ENCODE results near the gene NANS. TPM values are rescaled to one million over a fixed set of nuclear protein-coding genes. Genes with fewer than 3 reads are reported as not detected.

Gene NANS
- total RNA-seq, 1 donor from 2014 or later = 117 TPM

DNA sequence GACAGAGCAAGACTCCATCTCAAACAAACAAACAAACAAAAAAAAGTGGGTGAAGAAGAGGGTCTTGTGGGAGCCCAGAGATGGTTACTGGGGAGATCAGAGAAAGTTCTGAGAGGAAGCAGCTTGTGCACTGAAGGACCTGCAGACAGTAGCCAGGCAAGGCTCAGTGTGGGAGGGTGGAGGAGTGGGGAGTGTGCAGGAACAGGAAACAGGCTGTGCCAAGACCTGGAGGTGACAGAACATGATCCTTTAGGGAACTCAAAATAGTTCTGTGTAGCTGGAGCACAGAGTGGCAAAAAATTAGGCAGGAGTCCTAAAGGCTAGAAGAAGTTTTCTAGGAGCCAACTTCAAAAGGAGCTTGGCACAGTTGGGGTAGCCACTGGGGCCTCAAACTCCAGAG lies 19.2 kb upstream of the NANS start:
- H3K4me3 ChIP-seq (ENCODE audit: low read depth, low read length) = no peak overlapping the region
- TF ChIP-seq CTCF (conservative IDR thresholded peaks at IDR 0.05; ENCODE audit: low read depth, low read length) = no peak
- no peak for DNase-seq (ENCODE audit: low read depth)

- no peak for TF ChIP-seq CTCF (conservative IDR thresholded peaks at IDR 0.05; ENCODE audit: low read depth, low read length)
- no peak overlapping the region for H3K4me3 ChIP-seq (ENCODE audit: low read depth, low read length)
Measured at GRCh38 chr9:98038958-98039357, 17.6 kb upstream of the NANS start.

GRCh38 chr9:98039607-98040017 lies 16.9 kb upstream of the NANS start:
- no peak overlapping the region for H3K4me3 ChIP-seq (ENCODE audit: low read depth, low read length)
- no peak for DNase-seq (ENCODE audit: low read depth)
- TF ChIP-seq CTCF (conservative IDR thresholded peaks at IDR 0.05; ENCODE audit: low read depth, low read length) = no peak

More at GRCh38 chr9:98038958-98039357, 17.6 kb upstream of the NANS start:
- DNase-seq (ENCODE audit: low read depth) = no peak

- no peak for DNase-seq (ENCODE audit: low read depth)
- no peak for TF ChIP-seq CTCF (conservative IDR thresholded peaks at IDR 0.05; ENCODE audit: low read depth, low read length)
- no peak overlapping the region for H3K4me3 ChIP-seq (ENCODE audit: low read depth, low read length)
Measured at GRCh38 chr9:98040212-98040611, 16.3 kb upstream of the NANS start.

DNA sequence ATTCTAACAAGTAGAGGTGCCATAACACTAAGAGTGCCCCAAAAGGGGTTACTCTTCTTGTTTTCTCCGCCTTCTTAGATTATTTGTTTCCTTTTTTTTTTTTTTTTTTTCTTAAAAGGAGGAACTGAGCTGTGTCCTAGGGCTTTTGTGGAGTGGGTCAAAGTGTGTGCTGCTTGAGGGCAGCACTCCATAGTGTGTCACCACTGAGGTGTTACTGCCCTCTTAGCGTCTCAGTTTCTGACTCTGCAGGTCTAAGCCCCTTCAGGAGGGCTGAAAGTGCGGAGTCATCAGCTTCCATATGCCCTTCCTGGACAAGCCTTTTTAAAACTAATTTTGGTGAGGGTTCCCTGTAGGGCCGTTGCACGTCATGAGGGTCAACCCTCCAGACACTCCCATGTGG lies 12.6 kb upstream of the NANS start:
- TF ChIP-seq CTCF (conservative IDR thresholded peaks at IDR 0.05; ENCODE audit: low read depth, low read length) = no peak
- no peak for DNase-seq (ENCODE audit: low read depth)
- no peak overlapping the region for H3K4me3 ChIP-seq (ENCODE audit: low read depth, low read length)

DNA sequence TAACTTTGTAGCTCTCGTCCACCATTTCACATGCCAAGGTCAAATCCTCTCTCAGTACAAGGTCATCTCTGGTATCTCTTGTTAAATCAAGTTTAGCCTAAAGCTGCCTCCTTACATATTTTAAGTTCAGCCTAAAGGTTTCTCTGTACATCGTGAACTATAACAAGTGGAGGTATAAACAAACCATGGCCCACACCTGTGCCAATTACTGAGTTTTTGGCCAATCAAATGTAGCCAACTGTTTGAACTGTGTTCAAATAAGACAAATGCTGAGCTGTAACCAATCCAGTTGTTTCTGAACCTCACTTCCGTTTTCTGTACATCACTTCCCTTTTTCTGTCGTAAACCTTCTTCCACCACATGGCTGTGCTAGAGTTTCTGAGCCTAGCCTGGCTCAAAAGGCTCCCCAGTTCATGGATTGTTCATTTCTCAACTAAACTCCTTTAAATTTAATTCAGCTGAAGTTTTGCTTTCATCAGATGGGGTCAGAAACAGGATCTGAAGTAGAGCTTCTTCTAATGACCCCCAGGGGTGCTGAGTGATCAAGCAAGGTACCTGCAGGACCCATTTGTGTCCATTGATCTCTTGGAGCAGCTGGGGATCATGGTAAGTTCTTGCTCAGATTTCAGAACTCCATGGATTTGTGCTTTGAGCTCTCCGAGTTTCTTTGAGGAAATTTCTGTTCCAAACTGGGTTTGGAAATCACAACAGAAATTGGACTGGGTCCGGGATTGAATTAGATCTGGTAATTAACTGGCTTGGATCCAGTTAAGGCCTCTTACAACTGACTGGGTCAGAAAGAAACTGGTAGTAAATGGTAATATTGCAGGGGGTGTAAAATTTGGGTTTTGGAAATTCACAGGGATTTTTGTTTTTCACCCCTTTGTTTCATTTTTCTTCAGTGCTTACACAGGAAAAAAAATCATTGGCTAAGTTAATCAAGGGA lies 11.0 kb upstream of the NANS start:
- no peak for TF ChIP-seq CTCF (conservative IDR thresholded peaks at IDR 0.05; ENCODE audit: low read depth, low read length)

DNA sequence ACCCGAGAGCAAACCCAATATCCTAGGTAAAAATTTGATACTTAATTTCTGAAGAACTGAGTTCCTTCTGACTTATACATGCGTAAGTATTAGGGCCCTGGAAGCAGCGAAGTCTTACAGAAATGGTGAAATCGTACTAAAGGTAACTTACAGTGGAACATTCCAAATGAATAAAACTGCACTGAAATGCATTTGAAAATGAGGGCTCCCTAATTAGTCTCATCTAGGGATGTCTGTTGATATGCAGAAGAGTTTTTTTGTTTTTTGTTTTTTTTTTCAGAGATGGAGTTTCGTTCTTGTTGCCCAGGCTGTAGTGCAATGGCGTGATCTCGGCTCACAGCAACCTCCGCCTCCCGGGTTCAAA lies 10.4 kb upstream of the NANS start:
- DNase-seq (ENCODE audit: low read depth) = no peak
- no peak for TF ChIP-seq CTCF (conservative IDR thresholded peaks at IDR 0.05; ENCODE audit: low read depth, low read length)
- H3K4me3 ChIP-seq (ENCODE audit: low read depth, low read length) = no peak overlapping the region

More for the DNA sequence above, 11.0 kb upstream of the NANS start:
- DNase-seq (ENCODE audit: low read depth) = no peak
- H3K4me3 ChIP-seq (ENCODE audit: low read depth, low read length) = no peak overlapping the region
